22Rv1 (cell line): ENCODE measurements around the gene RCSD1.

Experiments used
- CTCF ChIP-seq: fragments of 450-650 bp; IDR thresholded peaks from 2 replicates; pipeline ENCODE4 v1.5.1; 2017; ENCODE audit warnings: mild to moderate bottlenecking
- ZFX ChIP-seq: fragments of 450-650 bp; IDR thresholded peaks from 2 replicates; pipeline ENCODE4 v1.6.1; 2017; ENCODE audit warnings: antibody characterized with exemption, borderline replicate concordance

GRCh38 chr1:167738158-167738557 is 108.1 kb downstream of the RCSD1 start:
- TF ChIP-seq CTCF = no peak
- TF ChIP-seq ZFX = no peak
